Measurements from ENCODE around the gene USP35. TPM values are rescaled to one million over a fixed set of nuclear protein-coding genes. Genes with fewer than 3 reads are reported as not detected.

Gene USP35
- 5.4 to 8.6 TPM (median 7.5 TPM) in 5 replicates for total RNA-seq (2022; extraction: Qiagen RNA extraction)

GRCh38 chr11:78188286-78189173 is at the start of gene USP35, which contains the start of gene KCTD21:
TSS of gene USP35 (plus strand) at chr11:78188919. CDS start at chr11:78196246, 7,327 bp downstream.
TSS of gene KCTD21 (minus strand) at chr11:78188626. CDS start at chr11:78174554, 14,072 bp downstream.

GRCh38 chr11:78139422-78140391 is 49.0 kb upstream of the USP35 start, which contains the start of gene ALG8:
TSS of gene ALG8 (minus strand) at chr11:78139626. CDS start at chr11:78139588, 38 bp downstream.

Other genes with a start within 250 kb of the USP35 start
- gene INTS4, start 194.3 kb upstream of the USP35 start, total RNA-seq (2022; extraction: Qiagen RNA extraction), result 18.7 to 20.4 TPM (median 19.5 TPM) in 5 replicates
- 1.8 to 2.0 TPM (median 2.0 TPM) in 5 replicates for gene KCTD14, start 165.6 kb upstream of the USP35 start, total RNA-seq (2022; extraction: Qiagen RNA extraction)
- gene THRSP, start 125.1 kb upstream of the USP35 start, total RNA-seq (2022; extraction: Qiagen RNA extraction), result not detected in 5 replicates
- 243 to 268 TPM (median 253 TPM) in 5 replicates for gene NDUFC2, start 109.1 kb upstream of the USP35 start, total RNA-seq (2022; extraction: Qiagen RNA extraction)
- 56.2 to 66.8 TPM (median 62.8 TPM) in 5 replicates for gene ALG8, start 49.3 kb upstream of the USP35 start, total RNA-seq (2022; extraction: Qiagen RNA extraction)
- gene KCTD21, start 293 bp upstream of the USP35 start, total RNA-seq (2022; extraction: Qiagen RNA extraction), result 6.3 to 8.7 TPM (median 7.5 TPM) in 5 replicates
- 3.0 to 4.9 TPM (median 4.6 TPM) in 5 replicates for gene GAB2, start 228.9 kb downstream of the USP35 start, total RNA-seq (2022; extraction: Qiagen RNA extraction)